Neuronal stem cell (in vitro differentiated cells): Measurements from ENCODE around the gene CSNK1E.
"Not testable (repeated sequence)": the region's sequence is repeated elsewhere in the genome, so short reads cannot be mapped to it uniquely, and the experiment has no call there.

Experiments used
- DNase-seq: peaks from one replicate; pipeline ENCODE4 v3.0.0-alpha.2; 2013; ENCODE audit warnings: low spot score
- H2AFZ ChIP-seq: one replicate; pipeline ENCODE4 v1.6.1; 2013; ENCODE audit warnings: mild to moderate bottlenecking, low read length, inconsistent platforms
- H2AK5ac ChIP-seq: 2 replicates; pipeline ENCODE4 v1.6.1; 2013; ENCODE audit warnings: low read depth, mild to moderate bottlenecking, inconsistent platforms, low read length, moderate library complexity, mixed read lengths
- H2BK120ac ChIP-seq: 2 replicates; pipeline ENCODE4 v1.6.1; 2013; ENCODE audit warnings: low read depth, mild to moderate bottlenecking, inconsistent platforms, low read length, moderate library complexity, mixed read lengths
- H2BK12ac ChIP-seq: one replicate; pipeline ENCODE4 v1.6.1; 2013; ENCODE audit warnings: low read length, inconsistent platforms
- H2BK15ac ChIP-seq: 2 replicates; pipeline ENCODE4 v1.6.1; 2013; ENCODE audit warnings: mild to moderate bottlenecking, low read length, inconsistent platforms, mixed read lengths
- H2BK5ac ChIP-seq: one replicate; pipeline ENCODE4 v1.6.1; 2013; ENCODE audit warnings: inconsistent platforms, mild to moderate bottlenecking, low read length, moderate library complexity
- H3K14ac ChIP-seq: one replicate; pipeline ENCODE4 v1.6.1; 2013; ENCODE audit warnings: low read length, inconsistent platforms
- H3K18ac ChIP-seq: 2 replicates; pipeline ENCODE4 v1.6.1; 2013; ENCODE audit warnings: low read length, inconsistent platforms
- H3K23ac ChIP-seq: 2 replicates; pipeline ENCODE4 v1.6.1; 2013; ENCODE audit warnings: low read depth, mild to moderate bottlenecking, mixed read lengths, low read length, inconsistent platforms; ENCODE audit not compliant: poor library complexity
- H3K27ac ChIP-seq: replicated peaks from 3 replicates; pipeline ENCODE4 v1.5.1; 2013; ENCODE audit warnings: low read length, inconsistent platforms
- H3K27me3 ChIP-seq, 3 experiments: 2 replicates each; pipeline ENCODE4 v1.6.1; 2013; ENCODE audit warnings: low read length in 3 of 3, mild to moderate bottlenecking in 2 of 3, inconsistent platforms in 1 of 3, low read depth in 1 of 3, mixed read lengths in 1 of 3, moderate library complexity in 1 of 3; ENCODE audit not compliant: control insufficient read depth in 3 of 3, insufficient read depth in 3 of 3
- H3K36me3 ChIP-seq, 2 donors: replicated peaks in 1 of 2; 2 replicates each; pipeline ENCODE4 v1.6.1; 2013; ENCODE audit warnings: low read length in 2 of 2; ENCODE audit not compliant: control insufficient read depth in 2 of 2, insufficient read depth in 2 of 2
- H3K4ac ChIP-seq: 2 replicates; pipeline ENCODE4 v1.6.1; 2013; ENCODE audit warnings: inconsistent platforms, mild to moderate bottlenecking, low read length, moderate library complexity
- H3K4me1 ChIP-seq, 2 donors: 1 replicate in 1 of 2; 2 replicates in 1 of 2; pipeline ENCODE4 v1.6.1; 2013; ENCODE audit warnings: low read length in 2 of 2, low read depth in 1 of 2; ENCODE audit not compliant: control insufficient read depth in 2 of 2, insufficient read depth in 1 of 2
- H3K4me2 ChIP-seq: one replicate; pipeline ENCODE4 v1.6.1; 2013; ENCODE audit warnings: mild to moderate bottlenecking, low read length, inconsistent platforms; ENCODE audit not compliant: insufficient read depth, poor library complexity, severe bottlenecking
- H3K4me3 ChIP-seq, 2 donors: 2 replicates each; pipeline ENCODE4 v1.5.1; 2013; ENCODE audit warnings: low read length in 2 of 2, mild to moderate bottlenecking in 2 of 2, inconsistent platforms in 1 of 2, moderate library complexity in 1 of 2
- H3K79me1 ChIP-seq: one replicate; pipeline ENCODE4 v1.6.1; 2013; ENCODE audit warnings: low read depth, mild to moderate bottlenecking, inconsistent platforms, low read length, moderate library complexity
- H3K9ac ChIP-seq: one replicate; pipeline ENCODE4 v1.6.1; 2013; ENCODE audit warnings: mild to moderate bottlenecking, low read depth, low read length, inconsistent platforms; ENCODE audit not compliant: poor library complexity
- H3K9me3 ChIP-seq, 2 donors: replicated peaks in 1 of 2; 2 replicates each; pipeline versions ENCODE3 to v1.6.1; 2013; ENCODE audit warnings: low read length in 2 of 2, mild to moderate bottlenecking in 2 of 2, inconsistent platforms in 1 of 2, low read depth in 1 of 2, mixed read lengths in 1 of 2, moderate library complexity in 1 of 2; ENCODE audit not compliant: control insufficient read depth in 2 of 2, insufficient read depth in 1 of 2
- H4K8ac ChIP-seq: one replicate; pipeline ENCODE4 v1.6.1; 2013; ENCODE audit warnings: low read depth, mild to moderate bottlenecking, inconsistent platforms, low read length, moderate library complexity
- H4K91ac ChIP-seq: one replicate; pipeline ENCODE4 v1.6.1; 2013; ENCODE audit warnings: low read length, low read depth, mild to moderate bottlenecking, inconsistent platforms; ENCODE audit not compliant: poor library complexity
- WGBS, 2 donors: extraction: QIAGEN DNeasy Blood & Tissue Kit; methylation state at CpG; one replicate each; pipeline ENCODE4 v1.1.7; 2013; ENCODE audit warnings: missing lambda C conversion rate in 2 of 2, mixed read lengths in 1 of 2; ENCODE audit not compliant: insufficient read length in 2 of 2, insufficient replicate concordance in 1 of 2; ENCODE audit errors: extremely low coverage in 2 of 2; 5-methylcytosine and 5-hydroxymethylcytosine counted together

CSNK1E gene

DNA sequence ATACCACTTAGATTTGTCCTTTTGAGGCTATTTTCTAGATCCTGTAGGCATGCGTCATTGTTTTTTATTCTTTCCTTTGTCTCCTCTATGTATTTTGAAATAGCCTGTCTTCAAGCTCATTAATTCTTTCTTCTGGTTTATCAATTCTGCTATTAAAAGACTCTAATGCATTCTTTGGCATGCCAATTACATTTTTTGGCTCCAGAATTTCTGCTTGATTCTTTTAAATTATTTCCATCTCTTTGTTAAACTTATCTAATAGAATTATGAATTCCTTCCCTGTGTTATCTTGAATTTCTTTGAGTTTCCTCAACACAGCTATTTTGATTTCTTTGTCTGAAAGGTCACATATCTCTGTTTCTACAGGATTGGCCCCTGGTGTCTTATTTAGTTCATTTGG is 42.6 kb upstream of the CSNK1E start:
- not testable (repeated sequence) for H2BK5ac ChIP-seq, H2BK120ac ChIP-seq, H3K27me3 ChIP-seq, H3K79me1 ChIP-seq, H2BK12ac ChIP-seq, H3K4me1 ChIP-seq, H3K4ac ChIP-seq, H2AFZ ChIP-seq, H3K18ac ChIP-seq, H4K8ac ChIP-seq, H3K4me3 ChIP-seq, H2AK5ac ChIP-seq, H2BK15ac ChIP-seq, H3K14ac ChIP-seq, H3K23ac ChIP-seq, H3K4me2 ChIP-seq, H3K27ac ChIP-seq, DNase-seq, H4K91ac ChIP-seq, H3K9me3 ChIP-seq, H3K9ac ChIP-seq
- peaks cover 5 to 15% of the 10 kb centered on the region in 2 donors for H3K36me3 ChIP-seq
- WGBS, 2 donors, result no CpG with 5 or more reads among the region's 1 CpG

DNA sequence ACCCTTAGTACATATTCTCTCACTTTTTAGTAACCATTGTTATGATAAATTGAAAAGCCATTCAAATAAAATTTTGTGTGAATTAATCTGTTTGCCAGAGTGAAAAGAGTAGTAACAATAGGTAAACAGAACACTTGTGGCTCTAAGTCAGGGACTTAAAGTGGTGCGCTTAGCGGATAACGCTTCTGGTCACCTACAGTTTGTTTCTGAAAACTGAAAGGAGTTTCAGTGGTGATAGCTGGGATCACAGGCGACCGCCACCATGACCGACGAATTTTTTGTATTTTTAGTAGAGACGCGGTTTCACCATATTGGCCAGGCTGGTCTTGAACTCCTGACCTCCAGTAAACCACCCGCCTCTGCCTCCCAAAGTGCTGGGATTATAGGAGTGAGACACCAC is 40.7 kb upstream of the CSNK1E start:
- H2BK12ac ChIP-seq, H3K18ac ChIP-seq, H3K27ac ChIP-seq, H2BK5ac ChIP-seq, H3K9ac ChIP-seq, DNase-seq, H4K8ac ChIP-seq, H3K4me3 ChIP-seq, H2AK5ac ChIP-seq, H3K4me2 ChIP-seq, H3K27me3 ChIP-seq, H2BK15ac ChIP-seq, H3K14ac ChIP-seq, H4K91ac ChIP-seq, H3K23ac ChIP-seq, H3K79me1 ChIP-seq, H3K4ac ChIP-seq, H2AFZ ChIP-seq, H3K9me3 ChIP-seq, H3K4me1 ChIP-seq, H2BK120ac ChIP-seq: not testable (repeated sequence)
- peaks cover 5 to 22% of the 10 kb centered on the region in 2 donors for H3K36me3 ChIP-seq
- no CpG with 5 or more reads among the region's 10 CpGs for WGBS, 2 donors

DNA sequence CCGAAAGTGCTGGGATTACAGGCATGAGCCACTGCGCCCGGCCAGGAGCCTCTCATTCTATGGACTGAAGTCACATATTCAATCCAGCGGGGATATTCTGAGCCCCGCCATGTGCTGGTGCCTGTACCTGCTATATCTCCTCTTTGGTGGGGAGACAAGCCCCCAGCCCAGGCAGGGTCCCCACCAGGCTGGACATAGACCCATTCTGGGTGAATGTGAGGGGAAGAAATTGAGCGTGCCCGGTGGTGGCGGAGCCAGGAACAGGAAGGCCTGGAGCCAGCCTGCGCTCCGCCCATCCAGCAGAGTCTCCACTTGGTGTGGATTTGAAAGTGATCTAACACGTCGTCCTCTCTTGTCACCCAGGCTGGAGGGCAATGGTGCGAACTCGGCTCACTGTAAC is 38.0 kb upstream of the CSNK1E start:
- Histone ChIP-seq H2BK5ac (no peak overlapping the region), H4K91ac (no peak overlapping the region), H3K14ac (no peak overlapping the region), H3K36me3 (peaks cover 3 to 19% of the 10 kb centered on the region in 2 donors), H3K79me1 (no peaks in the 10 kb centered on the region), H3K27ac (no peak overlapping the region), H2AFZ (no peak overlapping the region), H3K4me3 (no peak overlapping the region), H2AK5ac (no peak overlapping the region), H2BK12ac (no peak overlapping the region), H3K4me1 (no peaks in the 10 kb centered on the region), H2BK120ac (no peak overlapping the region), H3K23ac (no peak overlapping the region), H3K27me3 (no peaks in the 10 kb centered on the region), H3K18ac (no peak overlapping the region), H3K9me3 (no peaks in the 10 kb centered on the region), H3K9ac (no peak overlapping the region), H4K8ac (no peak overlapping the region), H2BK15ac (no peak overlapping the region), H3K4me2 (no peak overlapping the region), H3K4ac (no peak overlapping the region)
- DNase-seq, result no peak
- no CpG with 5 or more reads among the region's 14 CpGs for WGBS, 2 donors

DNA sequence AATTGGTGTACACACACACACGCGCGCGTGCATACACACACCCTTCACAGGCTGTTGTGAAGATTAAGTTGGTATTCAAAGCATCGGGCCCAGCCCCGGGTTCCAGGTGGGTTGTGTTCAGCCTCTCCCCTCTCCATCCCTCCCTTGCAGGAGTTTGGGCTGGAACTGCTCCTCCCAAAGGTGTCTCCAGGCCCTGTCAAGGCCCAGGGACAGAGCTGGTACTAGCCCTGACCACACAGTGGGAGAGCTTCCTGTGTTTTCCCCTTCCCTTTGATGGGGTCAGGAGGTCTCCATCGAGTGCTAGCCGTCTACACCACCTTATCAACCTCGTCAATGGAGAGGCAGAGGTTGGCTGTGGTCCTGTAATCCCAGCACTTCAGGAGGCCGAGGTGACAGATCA is 36.5 kb upstream of the CSNK1E start:
- H2AK5ac ChIP-seq, result no peak overlapping the region
- peaks cover 3 to 19% of the 10 kb centered on the region in 2 donors for H3K36me3 ChIP-seq
- no peak overlapping the region for H3K9ac ChIP-seq
- H4K8ac ChIP-seq, result no peak overlapping the region
- no peak overlapping the region for H3K4me2 ChIP-seq
- no peak overlapping the region for H2AFZ ChIP-seq
- H3K4ac ChIP-seq, result no peak overlapping the region
- H2BK15ac ChIP-seq, result no peak overlapping the region
- H3K27me3 ChIP-seq, result no peaks in the 10 kb centered on the region
- no peak overlapping the region for H3K23ac ChIP-seq
- DNase-seq, result no peak
- no peak overlapping the region for H3K4me3 ChIP-seq
- no peak overlapping the region for H2BK120ac ChIP-seq
- no peaks in the 10 kb centered on the region for H3K4me1 ChIP-seq
- no peak overlapping the region for H2BK12ac ChIP-seq
- no peak overlapping the region for H4K91ac ChIP-seq
- H3K9me3 ChIP-seq, result no peaks in the 10 kb centered on the region
- WGBS, 2 donors, result no CpG with 5 or more reads among the region's 10 CpGs
- no peak overlapping the region for H3K18ac ChIP-seq
- H3K14ac ChIP-seq, result no peak overlapping the region
- H2BK5ac ChIP-seq, result no peak overlapping the region
- no peak overlapping the region for H3K27ac ChIP-seq
- H3K79me1 ChIP-seq, result no peaks in the 10 kb centered on the region
